Measurements from ENCODE around the gene C10orf90.

The C10orf90 gene

GRCh38 chr10:126387931-126388911 is 282.3 kb downstream of the C10orf90 start, which contains the start of gene ADAM12:
TSS of gene ADAM12 (minus strand) at chr10:126388477. CDS start at chr10:126388145, 332 bp downstream.
- Histone ChIP-seq H3K4me3 (ENCODE audit: low read length) (no peak within 1 kb of the TSS), H3K4me2 (ENCODE audit: low read length) (no peak within 1 kb of the TSS), H3K4me1 (ENCODE audit: control insufficient read depth, low read length) (no peaks in the 10 kb centered on the region), H3K27me3 (ENCODE audit: control insufficient read depth, low read length) (no peaks in the 10 kb centered on the region), H3K9me2 (replicated peaks; ENCODE audit: control insufficient read depth, low read length) (no peaks in the 10 kb centered on the region), H3K27ac (ENCODE audit: low read depth, low read length) (no peak within 1 kb of the TSS), H3K9me3 (ENCODE audit: control insufficient read depth, insufficient read depth, low read length) (no peaks in the 10 kb centered on the region), H3K79me2 (ENCODE audit: control insufficient read depth, low read length) (no peaks in the 10 kb centered on the region), H3F3A (ENCODE audit: control insufficient read depth, insufficient read depth) (no peaks in the 10 kb centered on the region), H4K20me1 (ENCODE audit: control insufficient read depth, insufficient read depth, low read depth, low read length) (no peaks in the 10 kb centered on the region), H3K36me3 (ENCODE audit: control insufficient read depth, low read length) (no peaks in the 10 kb centered on the region)
- TF ChIP-seq EZH2phosphoT487 (IDR thresholded peaks at IDR 0.05; ENCODE audit: borderline replicate concordance, low read length) (no peak), CTCF (IDR thresholded peaks at IDR 0.05; ENCODE audit: low read depth, low read length, poor library complexity, severe bottlenecking) (no peak)

GRCh38 chr10:126387041-126387921 is 283.2 kb downstream of the C10orf90 start:
- Histone ChIP-seq H3K4me1 (ENCODE audit: control insufficient read depth, low read length) (no peaks in the 10 kb centered on the region), H3K36me3 (ENCODE audit: control insufficient read depth, low read length) (no peaks in the 10 kb centered on the region), H3K27ac (ENCODE audit: low read depth, low read length) (no peak overlapping the region), H3K27me3 (ENCODE audit: control insufficient read depth, low read length) (no peaks in the 10 kb centered on the region), H3F3A (ENCODE audit: control insufficient read depth, insufficient read depth) (no peaks in the 10 kb centered on the region), H3K4me2 (ENCODE audit: low read length) (no peak overlapping the region), H3K9me2 (replicated peaks; ENCODE audit: control insufficient read depth, low read length) (no peaks in the 10 kb centered on the region), H4K20me1 (ENCODE audit: control insufficient read depth, insufficient read depth, low read depth, low read length) (no peaks in the 10 kb centered on the region), H3K79me2 (ENCODE audit: control insufficient read depth, low read length) (no peaks in the 10 kb centered on the region), H3K4me3 (ENCODE audit: low read length) (no peak overlapping the region), H3K9me3 (ENCODE audit: control insufficient read depth, insufficient read depth, low read length) (no peaks in the 10 kb centered on the region)
- no peak for TF ChIP-seq EZH2phosphoT487 (IDR thresholded peaks at IDR 0.05; ENCODE audit: borderline replicate concordance, low read length)
- TF ChIP-seq CTCF (IDR thresholded peaks at IDR 0.05; ENCODE audit: low read depth, low read length, poor library complexity, severe bottlenecking), result no peak

- H3K9me2 ChIP-seq (replicated peaks; ENCODE audit: control insufficient read depth, low read length), result no peaks in the 10 kb centered on the region
- H4K20me1 ChIP-seq (ENCODE audit: control insufficient read depth, insufficient read depth, low read depth, low read length), result no peaks in the 10 kb centered on the region
- H3F3A ChIP-seq (ENCODE audit: control insufficient read depth, insufficient read depth), result no peaks in the 10 kb centered on the region
- TF ChIP-seq CTCF (IDR thresholded peaks at IDR 0.05; ENCODE audit: low read depth, low read length, poor library complexity, severe bottlenecking) (no peak), EZH2phosphoT487 (IDR thresholded peaks at IDR 0.05; ENCODE audit: borderline replicate concordance, low read length) (no peak)
- H3K36me3 ChIP-seq (ENCODE audit: control insufficient read depth, low read length), result no peaks in the 10 kb centered on the region
- no peaks in the 10 kb centered on the region for H3K9me3 ChIP-seq (ENCODE audit: control insufficient read depth, insufficient read depth, low read length)
- no peaks in the 10 kb centered on the region for H3K4me1 ChIP-seq (ENCODE audit: control insufficient read depth, low read length)
- no peaks in the 10 kb centered on the region for H3K79me2 ChIP-seq (ENCODE audit: control insufficient read depth, low read length)
- no peak overlapping the region for H3K4me2 ChIP-seq (ENCODE audit: low read length)
- H3K4me3 ChIP-seq (ENCODE audit: low read length), result no peak overlapping the region
- H3K27me3 ChIP-seq (ENCODE audit: control insufficient read depth, low read length), result no peaks in the 10 kb centered on the region
- no peak overlapping the region for H3K27ac ChIP-seq (ENCODE audit: low read depth, low read length)
Observed at GRCh38 chr10:126384269-126384873, 286.1 kb downstream of the C10orf90 start.

Measured in DOHH2 (cell line).